ENCODE results near the gene ACTN4. TPM values are rescaled to one million over a fixed set of nuclear protein-coding genes. Genes with fewer than 3 reads are reported as not detected.
A peak's percentile ranks its signal among the peaks of the same experiment; 100 is the strongest.
"Not testable (repeated sequence)": the region's sequence is repeated elsewhere in the genome, so short reads cannot be mapped to it uniquely, and the experiment has no call there.

Gene ACTN4
- 127 and 233 TPM in 2 replicates for total RNA-seq (ENCODE audit: low replicate concordance)

DNA sequence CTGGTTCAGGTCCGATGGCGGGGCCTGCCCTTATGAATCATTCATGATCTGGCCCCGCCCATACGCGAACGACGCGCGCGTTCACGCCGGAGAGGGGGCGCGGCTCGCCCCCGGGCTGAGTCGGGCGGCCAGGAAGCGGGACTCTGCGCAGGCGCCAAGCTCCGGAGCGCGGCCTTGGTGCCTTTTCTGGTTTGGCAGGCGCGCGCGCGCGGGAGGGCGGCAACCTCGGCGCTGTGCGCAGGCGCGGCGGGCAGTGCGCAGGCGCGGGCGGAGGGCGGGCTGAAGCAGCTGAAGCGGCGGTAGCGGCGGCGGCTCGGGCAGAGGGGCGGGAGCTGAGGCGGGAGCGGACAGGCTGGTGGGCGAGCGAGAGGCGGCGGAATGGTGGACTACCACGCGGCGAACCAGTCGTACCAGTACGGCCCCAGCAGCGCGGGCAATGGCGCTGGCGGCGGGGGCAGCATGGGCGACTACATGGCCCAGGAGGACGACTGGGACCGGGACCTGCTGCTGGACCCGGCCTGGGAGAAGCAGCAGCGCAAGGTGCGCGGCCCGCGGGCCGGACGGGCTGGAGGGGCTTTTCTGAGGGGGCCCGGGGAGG, at the start of gene ACTN4:
ACTN4 (plus strand) TSS at position 282 of the 598 bp plus-strand sequence; CDS start at position 379, 97 bp downstream.
- peak within 1 kb of the TSS; percentile 83 for H3K9ac ChIP-seq
- DNase-seq (ENCODE audit: low spot score) = peak; percentile 99
- H2AFZ ChIP-seq (replicated peaks) = no peak within 1 kb of the TSS
- no peaks in the 10 kb centered on the region for H3K9me3 ChIP-seq (ENCODE audit: low read depth)
- H3K27ac ChIP-seq = peak within 1 kb of the TSS; percentile 60
- peaks cover 45% of the 10 kb centered on the region for H4K20me1 ChIP-seq (ENCODE audit: low read depth)
- H3K9me3 Mint-ChIP-seq = no peaks in the 10 kb centered on the region
- peaks cover 27% of the 10 kb centered on the region for H3K4me1 Mint-ChIP-seq
- peaks cover 34% of the 10 kb centered on the region for H3K4me1 ChIP-seq
- peak within 1 kb of the TSS; percentile 94 for H3K4me3 ChIP-seq
- peaks cover 2% of the 10 kb centered on the region for H3K27me3 Mint-ChIP-seq (ENCODE audit: insufficient read depth, low read depth)
- H3K36me3 ChIP-seq = no peaks in the 10 kb centered on the region
- H3K27ac Mint-ChIP-seq = peak within 1 kb of the TSS; percentile 78
- H3K4me2 ChIP-seq = peak within 1 kb of the TSS; percentile 90
- no peaks in the 10 kb centered on the region for H3F3A ChIP-seq (ENCODE audit: low read depth)
- no peak for TF ChIP-seq EZH2phosphoT487 (IDR thresholded peaks at IDR 0.05)
- TF ChIP-seq, protein P1, sequence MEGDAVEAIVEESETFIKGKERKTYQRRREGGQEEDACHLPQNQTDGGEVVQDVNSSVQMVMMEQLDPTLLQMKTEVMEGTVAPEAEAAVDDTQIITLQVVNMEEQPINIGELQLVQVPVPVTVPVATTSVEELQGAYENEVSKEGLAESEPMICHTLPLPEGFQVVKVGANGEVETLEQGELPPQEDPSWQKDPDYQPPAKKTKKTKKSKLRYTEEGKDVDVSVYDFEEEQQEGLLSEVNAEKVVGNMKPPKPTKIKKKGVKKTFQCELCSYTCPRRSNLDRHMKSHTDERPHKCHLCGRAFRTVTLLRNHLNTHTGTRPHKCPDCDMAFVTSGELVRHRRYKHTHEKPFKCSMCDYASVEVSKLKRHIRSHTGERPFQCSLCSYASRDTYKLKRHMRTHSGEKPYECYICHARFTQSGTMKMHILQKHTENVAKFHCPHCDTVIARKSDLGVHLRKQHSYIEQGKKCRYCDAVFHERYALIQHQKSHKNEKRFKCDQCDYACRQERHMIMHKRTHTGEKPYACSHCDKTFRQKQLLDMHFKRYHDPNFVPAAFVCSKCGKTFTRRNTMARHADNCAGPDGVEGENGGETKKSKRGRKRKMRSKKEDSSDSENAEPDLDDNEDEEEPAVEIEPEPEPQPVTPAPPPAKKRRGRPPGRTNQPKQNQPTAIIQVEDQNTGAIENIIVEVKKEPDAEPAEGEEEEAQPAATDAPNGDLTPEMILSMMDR (IDR thresholded peaks at IDR 0.05) = no peak
- TF ChIP-seq EZH2 (IDR thresholded peaks at IDR 0.05) = no peak
- H3K36me3 Mint-ChIP-seq = peaks cover 2% of the 10 kb centered on the region
- H3K79me2 ChIP-seq (ENCODE audit: low read depth) = peaks cover 49% of the 10 kb centered on the region
- H3K27me3 ChIP-seq = no peaks in the 10 kb centered on the region
- H3K4me3 Mint-ChIP-seq = peak within 1 kb of the TSS; percentile 95

DNA sequence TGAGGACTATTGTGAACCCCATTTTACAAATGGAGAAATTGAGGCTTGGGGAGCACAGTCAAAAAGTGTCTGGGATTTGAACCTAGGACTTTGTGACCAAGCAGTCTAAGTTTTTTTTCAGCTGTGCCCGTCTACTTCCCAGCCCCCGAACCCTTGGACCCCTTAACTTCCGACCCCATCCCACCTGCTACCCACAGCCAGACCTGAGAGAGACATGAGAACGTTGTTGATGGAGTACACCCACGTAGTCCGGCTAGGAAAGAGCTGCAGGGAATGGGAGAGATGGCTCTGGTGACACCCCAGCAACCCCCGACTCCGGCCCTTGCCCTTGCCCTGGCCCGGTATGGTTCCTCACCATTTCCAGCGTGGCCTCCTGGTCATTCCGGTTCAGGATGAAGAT, 47.7 kb upstream of the ACTN4 start:
- no peak for DNase-seq (ENCODE audit: low spot score)
- Mint-ChIP-seq H3K9me3 (no peaks in the 10 kb centered on the region), H3K4me1 (peaks cover 3% of the 10 kb centered on the region), H3K36me3 (no peaks in the 10 kb centered on the region), H3K27me3 (ENCODE audit: insufficient read depth, low read depth) (peaks cover 18% of the 10 kb centered on the region), H3K4me3 (no peak overlapping the region), H3K27ac (no peak overlapping the region)
- Histone ChIP-seq H3K79me2 (ENCODE audit: low read depth) (no peaks in the 10 kb centered on the region), H2AFZ (replicated peaks) (no peak overlapping the region), H3K4me2 (no peak overlapping the region), H3K4me1 (no peaks in the 10 kb centered on the region), H3K9me3 (ENCODE audit: low read depth) (no peaks in the 10 kb centered on the region), H4K20me1 (ENCODE audit: low read depth) (no peaks in the 10 kb centered on the region), H3K27me3 (no peaks in the 10 kb centered on the region), H3F3A (ENCODE audit: low read depth) (peaks cover 26% of the 10 kb centered on the region), H3K36me3 (no peaks in the 10 kb centered on the region), H3K4me3 (no peak overlapping the region), H3K27ac (no peak overlapping the region), H3K9ac (no peak overlapping the region)
- TF ChIP-seq EZH2 (IDR thresholded peaks at IDR 0.05) = no peak
- TF ChIP-seq EZH2phosphoT487 (IDR thresholded peaks at IDR 0.05) = no peak
- TF ChIP-seq, protein P1 (IDR thresholded peaks at IDR 0.05) = no peak

DNA sequence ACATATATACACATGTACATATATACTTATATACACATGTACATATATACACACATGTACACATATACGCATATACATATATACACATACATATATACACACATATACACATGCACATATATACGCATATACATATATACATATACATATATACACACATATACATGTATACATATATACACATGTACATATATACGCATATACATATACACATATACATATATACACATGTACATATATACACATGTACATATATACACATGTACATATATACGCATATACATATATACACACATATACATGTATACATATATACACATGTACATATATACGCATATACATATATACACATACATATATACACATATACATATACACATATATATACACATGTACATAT, 44.6 kb upstream of the ACTN4 start:
- H3K27me3 Mint-ChIP-seq (ENCODE audit: insufficient read depth, low read depth) = peaks cover 13% of the 10 kb centered on the region
- H4K20me1 ChIP-seq (ENCODE audit: low read depth); H3K9me3 ChIP-seq (ENCODE audit: low read depth); H3K4me1 Mint-ChIP-seq; DNase-seq (ENCODE audit: low spot score); H3K36me3 Mint-ChIP-seq; H3K27ac ChIP-seq; H3K4me3 ChIP-seq; H3K9me3 Mint-ChIP-seq; H2AFZ ChIP-seq (replicated peaks); H3K36me3 ChIP-seq; H3K4me2 ChIP-seq; H3K4me1 ChIP-seq; H3K27ac Mint-ChIP-seq; H3K27me3 ChIP-seq; H3K4me3 Mint-ChIP-seq; H3K79me2 ChIP-seq (ENCODE audit: low read depth); H3K9ac ChIP-seq: not testable (repeated sequence)
- peaks cover 15% of the 10 kb centered on the region for H3F3A ChIP-seq (ENCODE audit: low read depth)

DNA sequence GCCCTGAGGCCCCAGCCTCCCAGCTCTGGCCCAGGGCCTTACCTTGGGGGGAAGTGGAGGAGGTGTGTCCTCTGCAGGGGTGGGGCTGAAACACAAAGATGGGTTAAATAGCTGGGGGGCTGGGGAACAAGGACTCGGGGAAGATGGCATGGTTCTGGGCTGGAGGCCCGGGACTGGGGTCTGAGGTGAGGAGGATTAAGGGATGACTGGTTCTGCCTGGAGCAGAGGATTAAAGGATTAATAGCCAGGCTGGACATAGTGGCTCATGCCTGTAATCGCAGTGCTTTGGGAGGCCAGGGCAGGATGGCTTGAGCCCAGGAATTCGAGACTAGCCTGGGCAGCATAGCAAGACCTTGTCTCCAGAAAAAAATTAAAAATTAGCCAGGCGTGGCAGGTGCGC, 41.3 kb upstream of the ACTN4 start:
- Mint-ChIP-seq H3K9me3 (no peaks in the 10 kb centered on the region), H3K27ac (no peak overlapping the region), H3K27me3 (ENCODE audit: insufficient read depth, low read depth) (peaks cover 10% of the 10 kb centered on the region), H3K4me3 (no peak overlapping the region), H3K36me3 (no peaks in the 10 kb centered on the region), H3K4me1 (peaks cover 2% of the 10 kb centered on the region)
- Histone ChIP-seq H3K36me3 (no peaks in the 10 kb centered on the region), H3F3A (ENCODE audit: low read depth) (peaks cover 15% of the 10 kb centered on the region), H3K9ac (no peak overlapping the region), H3K27ac (no peak overlapping the region), H2AFZ (replicated peaks) (no peak overlapping the region), H3K79me2 (ENCODE audit: low read depth) (no peaks in the 10 kb centered on the region), H3K4me1 (no peaks in the 10 kb centered on the region), H4K20me1 (ENCODE audit: low read depth) (no peaks in the 10 kb centered on the region), H3K4me3 (no peak overlapping the region), H3K27me3 (no peaks in the 10 kb centered on the region), H3K4me2 (no peak overlapping the region), H3K9me3 (ENCODE audit: low read depth) (no peaks in the 10 kb centered on the region)
- DNase-seq (ENCODE audit: low spot score) = peak; percentile 62
- TF ChIP-seq EZH2phosphoT487 (IDR thresholded peaks at IDR 0.05) (no peak), EZH2 (IDR thresholded peaks at IDR 0.05) (no peak)
- TF ChIP-seq, protein P1 (IDR thresholded peaks at IDR 0.05) = no peak

Data from neural progenitor cell (in vitro differentiated cells).